Measurements from ENCODE around the gene ATP2B1.
"Not testable (repeated sequence)": the region's sequence is repeated elsewhere in the genome, so short reads cannot be mapped to it uniquely, and the experiment has no call there.

Gene ATP2B1

DNA sequence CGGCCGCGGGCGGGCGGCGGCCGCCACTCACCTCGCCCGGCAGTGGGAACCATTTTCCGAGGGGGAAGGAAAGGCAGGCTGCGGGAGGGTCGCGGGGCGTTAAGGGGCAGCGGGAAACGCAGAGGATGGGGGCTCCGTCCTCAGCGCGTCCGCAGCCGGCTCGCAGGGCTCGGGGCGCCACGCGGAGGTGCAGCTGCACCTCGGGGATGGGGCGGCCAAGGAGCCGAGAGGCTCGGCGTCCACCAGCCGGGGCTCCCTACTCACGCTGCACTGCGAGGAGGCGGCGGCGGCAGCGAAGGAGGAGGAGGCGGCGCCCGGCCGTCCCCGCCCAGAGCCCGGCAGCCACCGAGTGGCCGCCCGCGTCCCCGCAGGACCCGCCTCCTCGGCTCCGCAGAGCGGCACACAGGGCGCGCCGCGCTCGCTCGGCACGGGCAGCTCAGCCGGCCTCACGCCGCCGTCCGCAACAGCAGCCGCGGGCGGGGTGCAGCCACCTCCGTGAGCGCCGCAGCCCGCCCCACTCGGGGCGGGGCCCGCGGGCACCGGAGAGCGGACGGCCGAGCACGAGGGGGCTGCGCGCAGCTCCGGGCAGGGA is at the start of gene ATP2B1:
TSS of gene ATP2B1 (minus strand) at position 274 of the 592 bp plus-strand sequence. CDS start 52,952 bp downstream, outside the sequence.
- in situ Hi-C loops (cut with MboI; ENCODE audit: low sequenced_read_pairs), result no loop called here

DNA sequence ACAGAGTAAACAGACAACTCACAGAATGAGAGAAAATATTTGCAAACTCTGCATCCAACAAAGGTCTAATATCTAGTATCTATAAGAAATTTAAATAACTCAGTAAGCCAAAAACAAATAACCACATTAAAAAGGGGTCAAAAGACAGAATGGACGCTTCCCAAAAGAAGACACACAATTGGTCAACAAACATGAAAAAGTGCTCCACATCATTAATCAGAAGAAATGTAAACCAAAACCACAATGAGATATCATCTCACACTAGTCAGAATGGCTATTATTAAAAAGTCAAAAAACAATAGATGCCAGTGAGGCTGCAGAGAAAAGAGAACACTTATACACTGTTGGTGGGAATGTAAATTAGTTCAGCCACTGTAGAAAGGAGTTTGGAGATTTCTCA is 49.3 kb upstream of the ATP2B1 start:
- in situ Hi-C loops (cut with MboI; ENCODE audit: low sequenced_read_pairs), result not testable (repeated sequence)

DNA sequence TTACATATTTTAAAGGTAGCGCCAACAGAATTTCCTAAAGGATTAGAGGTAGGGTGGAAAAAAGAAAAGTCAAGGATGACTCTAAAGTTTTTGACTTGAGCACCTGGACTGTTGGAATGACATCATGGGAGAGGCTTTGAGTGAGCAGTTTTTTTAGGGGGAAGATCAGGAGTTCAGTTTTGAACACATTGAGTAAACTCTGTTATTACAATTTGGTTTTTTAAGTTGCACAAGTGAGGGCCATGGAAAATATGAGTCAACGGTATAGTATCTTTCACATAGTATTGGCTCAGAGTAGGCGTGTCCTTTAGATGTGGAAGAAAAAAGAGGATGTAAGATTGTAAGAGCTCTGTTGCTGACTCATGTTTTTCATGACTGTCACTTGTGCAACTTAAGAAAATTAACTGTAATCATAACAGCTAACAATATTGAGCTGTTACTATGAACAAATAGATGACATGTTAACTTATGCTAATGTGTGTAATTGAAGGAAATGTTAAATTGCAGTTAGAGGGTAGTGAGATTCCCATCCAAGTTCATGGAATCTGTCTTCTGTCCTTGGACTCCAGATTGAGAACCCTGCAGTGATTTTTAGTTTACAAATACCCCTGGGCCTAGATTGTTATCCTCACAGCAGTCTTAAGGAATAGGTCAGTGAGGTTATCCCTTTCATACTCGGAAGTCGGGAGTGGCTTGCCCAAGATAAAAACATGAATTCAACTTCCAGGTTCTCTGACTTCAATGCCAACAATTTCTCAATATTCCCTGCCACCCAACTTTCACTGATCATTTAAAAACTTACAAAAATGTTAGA is 48.2 kb upstream of the ATP2B1 start:
- in situ Hi-C loops (cut with MboI; ENCODE audit: low sequenced_read_pairs), result no loop called here

DNA sequence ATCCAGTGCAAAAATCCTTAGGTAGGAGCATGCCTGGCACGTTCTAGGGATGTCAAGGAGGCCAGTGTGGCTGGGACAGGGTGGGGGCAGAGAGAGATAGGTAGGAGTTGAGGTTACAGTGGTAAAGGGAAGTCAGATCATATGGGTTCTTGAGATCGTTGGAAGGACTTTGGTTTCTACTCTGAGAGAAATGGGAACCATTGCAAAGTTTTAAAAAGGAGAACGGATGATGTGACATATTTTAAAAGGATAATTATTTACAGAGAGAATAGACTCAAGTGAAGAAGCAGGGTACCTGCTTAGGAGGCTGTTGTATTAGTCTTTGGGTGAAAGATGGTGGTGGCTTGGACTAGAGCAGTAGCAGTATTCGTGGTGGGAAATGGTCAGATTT is 47.6 kb upstream of the ATP2B1 start:
- in situ Hi-C loops (cut with MboI; ENCODE audit: low sequenced_read_pairs), result no loop called here

DNA sequence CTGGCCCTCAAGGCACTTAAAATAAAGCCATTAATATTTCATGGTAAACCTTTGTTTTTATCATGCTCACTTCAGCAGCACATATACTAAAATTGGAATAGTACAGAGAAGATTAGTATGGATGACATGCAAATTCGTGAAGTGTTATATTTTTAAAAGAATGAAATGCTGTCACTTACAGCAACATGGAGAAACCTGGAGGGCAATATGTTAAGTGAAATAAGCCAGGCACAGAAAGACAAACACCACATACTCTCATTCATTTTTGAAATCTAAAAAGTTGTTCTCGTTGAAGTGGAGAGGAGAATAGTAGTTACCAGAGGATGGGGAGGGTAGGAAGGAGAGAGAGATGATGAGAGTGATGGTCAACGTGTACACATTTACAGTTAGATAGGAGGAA is 45.4 kb upstream of the ATP2B1 start:
- in situ Hi-C loops (cut with MboI; ENCODE audit: low sequenced_read_pairs), result no loop called here

DNA sequence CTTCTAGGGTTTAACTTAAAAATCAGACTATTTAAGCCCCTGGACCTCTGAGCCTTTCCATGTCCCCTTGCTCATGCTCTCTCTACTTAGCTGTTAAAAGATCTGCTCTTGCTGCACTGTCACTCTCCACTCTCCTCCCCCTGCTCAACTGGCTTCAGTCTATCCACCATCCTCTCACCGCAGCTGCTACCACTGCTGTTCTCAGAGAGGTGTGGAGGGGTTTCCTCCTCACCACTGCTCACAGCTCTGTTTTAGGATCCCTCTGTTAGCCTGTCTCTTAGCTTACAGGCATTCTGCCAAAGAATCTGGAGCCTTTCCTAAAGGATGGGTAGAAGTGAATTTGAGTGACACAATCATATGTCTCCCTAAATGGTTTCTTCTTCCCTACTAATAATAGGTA is 43.7 kb upstream of the ATP2B1 start:
- in situ Hi-C loops (cut with MboI; ENCODE audit: low sequenced_read_pairs), result no loop called here

DNA sequence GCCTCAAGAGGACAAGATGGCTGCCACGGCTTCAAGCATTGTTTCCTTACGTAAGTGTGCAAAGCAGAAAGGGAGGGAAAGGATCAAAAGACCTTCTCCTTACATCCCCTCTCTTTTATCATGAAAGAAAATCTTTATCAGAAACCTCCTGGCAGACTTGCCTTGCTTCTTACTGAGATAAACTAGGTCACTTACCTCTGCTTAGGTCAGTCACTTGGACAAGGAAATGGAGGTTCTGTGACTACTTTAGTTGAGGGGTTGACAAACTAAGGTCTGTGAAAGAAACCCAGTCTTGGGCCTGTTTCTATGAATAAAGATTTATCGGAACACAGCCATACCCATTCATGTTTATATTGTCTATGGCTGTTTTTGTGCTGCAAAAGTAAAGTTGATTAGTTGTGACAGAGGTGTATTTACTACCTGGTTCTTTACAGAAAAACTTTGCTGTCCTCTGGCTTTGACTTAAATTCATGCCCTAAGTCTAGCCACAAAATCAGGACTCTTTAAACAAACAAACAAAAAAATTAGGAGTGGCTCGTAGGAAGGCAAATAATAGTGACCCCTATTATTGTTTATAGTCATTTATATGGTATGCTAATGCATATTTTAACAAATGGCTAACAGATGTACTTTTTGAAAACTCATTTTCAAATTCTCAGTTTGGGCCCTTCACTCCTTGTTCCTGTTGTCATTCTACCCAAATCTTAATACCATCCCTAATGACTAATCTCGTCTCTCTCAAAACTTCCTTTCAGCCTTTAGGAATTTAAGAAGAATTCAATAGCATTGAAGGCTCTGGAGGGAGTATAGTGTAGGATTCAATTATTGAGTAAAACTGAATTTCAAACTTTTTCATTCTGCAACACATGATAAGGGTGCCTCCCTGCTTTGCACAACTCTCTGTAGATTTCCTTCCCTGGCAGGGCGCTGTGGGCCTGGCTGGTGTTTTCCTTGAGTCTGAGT is 42.0 kb upstream of the ATP2B1 start:
- in situ Hi-C loops (cut with MboI; ENCODE audit: low sequenced_read_pairs), result no loop called here

DNA sequence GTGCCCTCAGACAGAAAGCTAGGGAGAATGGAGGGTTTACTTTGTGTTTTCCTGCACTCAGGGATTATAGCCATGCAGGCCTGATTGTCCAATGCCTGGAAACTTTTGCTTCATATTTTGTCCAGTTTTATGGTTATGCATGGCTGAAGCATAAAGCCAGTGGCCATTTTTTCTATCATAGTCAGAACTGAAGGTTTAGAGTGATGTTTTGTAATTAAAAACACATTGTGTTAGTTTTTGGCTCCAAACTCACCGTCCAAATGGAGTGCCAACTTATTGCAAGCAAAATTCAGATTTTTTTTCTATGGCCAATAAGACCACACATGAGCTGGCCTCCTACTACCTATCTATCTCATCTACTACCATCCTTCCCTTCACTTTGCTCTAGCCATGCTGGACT is 40.2 kb upstream of the ATP2B1 start:
- in situ Hi-C loops (cut with MboI; ENCODE audit: low sequenced_read_pairs), result no loop called here

DNA sequence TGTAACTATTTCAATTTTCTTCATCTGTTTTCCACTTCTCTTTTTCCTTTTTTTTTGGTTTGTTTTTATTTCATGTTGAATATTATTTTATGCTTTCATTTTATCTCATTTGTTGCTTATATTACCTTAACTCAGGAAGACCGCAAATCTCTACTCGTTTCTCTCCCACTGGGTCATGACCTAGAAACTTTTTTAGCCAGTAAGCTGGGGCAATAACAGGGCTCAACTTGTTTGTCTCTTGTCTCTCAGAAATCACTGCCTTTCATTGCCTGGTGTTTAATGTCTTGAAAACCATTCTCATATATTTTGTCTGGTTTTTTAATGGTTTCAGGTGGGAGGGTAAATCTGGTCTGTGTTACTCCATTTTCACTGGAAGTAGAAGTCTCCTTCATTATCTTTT is 36.6 kb upstream of the ATP2B1 start:
- in situ Hi-C loops (cut with MboI; ENCODE audit: low sequenced_read_pairs), result no loop called here

DNA sequence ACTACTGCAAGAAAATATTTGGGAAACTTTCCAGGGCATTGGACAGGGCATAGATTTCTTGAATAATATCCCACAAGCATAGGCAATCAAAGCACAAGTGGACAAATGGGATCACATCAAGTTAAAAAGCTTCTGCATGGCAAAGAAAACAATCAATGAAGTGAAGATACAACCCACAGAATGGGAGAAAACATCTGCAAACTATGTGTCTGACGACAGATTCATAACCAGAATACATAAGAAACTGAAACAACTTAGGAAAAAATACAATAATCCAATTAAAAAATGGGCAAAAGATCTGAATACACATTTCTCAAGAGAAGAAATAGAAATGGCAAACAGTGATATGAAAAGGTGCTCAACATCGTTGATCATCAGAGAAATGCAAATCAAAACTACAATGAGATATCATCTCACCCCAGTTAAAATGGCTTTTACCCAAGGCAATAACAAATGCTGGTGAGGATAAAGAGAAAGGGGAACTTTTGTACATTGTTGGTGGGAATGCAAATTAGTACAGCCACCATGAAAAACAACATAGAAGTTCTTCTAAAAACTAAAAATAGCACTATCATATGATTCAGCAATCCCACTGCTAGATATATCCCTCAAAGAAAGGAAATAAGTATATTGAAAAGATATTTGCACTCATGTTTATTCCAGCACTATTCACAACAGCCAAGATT is 33.8 kb upstream of the ATP2B1 start:
- in situ Hi-C loops (cut with MboI; ENCODE audit: low sequenced_read_pairs), result no loop called here

DNA sequence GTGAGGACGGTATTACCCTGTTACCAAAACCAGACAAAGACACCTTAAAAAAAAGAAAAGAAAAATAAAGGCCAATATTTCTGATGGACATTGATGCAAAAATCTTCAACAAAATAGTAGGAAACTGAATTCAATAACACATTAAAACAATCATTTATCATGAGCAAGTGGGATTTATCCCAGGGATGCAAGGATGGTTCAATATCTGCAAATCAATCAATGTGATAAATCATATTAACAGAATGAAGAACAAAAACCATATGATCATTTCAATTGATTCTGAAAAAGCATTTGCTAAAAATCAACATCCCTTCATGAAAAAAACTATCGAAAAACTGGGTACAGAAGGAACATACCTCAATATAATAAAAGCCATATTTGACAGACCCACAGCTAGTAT is 32.3 kb upstream of the ATP2B1 start:
- in situ Hi-C loops (cut with MboI; ENCODE audit: low sequenced_read_pairs), result no loop called here

DNA sequence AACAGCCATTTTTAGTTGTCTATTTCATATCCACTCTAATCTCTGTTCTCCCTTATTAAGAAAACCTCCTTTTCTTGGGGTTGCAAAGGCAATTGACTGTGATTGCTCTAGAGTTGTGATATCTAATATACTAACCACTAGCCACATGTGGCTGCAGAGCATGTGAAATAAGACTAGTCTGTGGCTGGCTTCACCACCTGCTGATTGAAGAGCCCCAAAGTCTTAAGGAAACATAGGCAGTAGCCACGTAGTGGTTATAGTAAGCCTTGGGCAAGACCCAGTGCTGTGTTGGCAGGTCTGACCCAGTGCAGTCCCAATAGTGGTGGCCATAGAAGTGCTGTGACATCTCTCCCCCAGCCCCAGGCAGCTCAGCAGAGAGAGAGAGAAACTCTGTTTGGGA is 28.4 kb upstream of the ATP2B1 start:
- in situ Hi-C loops (cut with MboI; ENCODE audit: low sequenced_read_pairs), result no loop called here

DNA sequence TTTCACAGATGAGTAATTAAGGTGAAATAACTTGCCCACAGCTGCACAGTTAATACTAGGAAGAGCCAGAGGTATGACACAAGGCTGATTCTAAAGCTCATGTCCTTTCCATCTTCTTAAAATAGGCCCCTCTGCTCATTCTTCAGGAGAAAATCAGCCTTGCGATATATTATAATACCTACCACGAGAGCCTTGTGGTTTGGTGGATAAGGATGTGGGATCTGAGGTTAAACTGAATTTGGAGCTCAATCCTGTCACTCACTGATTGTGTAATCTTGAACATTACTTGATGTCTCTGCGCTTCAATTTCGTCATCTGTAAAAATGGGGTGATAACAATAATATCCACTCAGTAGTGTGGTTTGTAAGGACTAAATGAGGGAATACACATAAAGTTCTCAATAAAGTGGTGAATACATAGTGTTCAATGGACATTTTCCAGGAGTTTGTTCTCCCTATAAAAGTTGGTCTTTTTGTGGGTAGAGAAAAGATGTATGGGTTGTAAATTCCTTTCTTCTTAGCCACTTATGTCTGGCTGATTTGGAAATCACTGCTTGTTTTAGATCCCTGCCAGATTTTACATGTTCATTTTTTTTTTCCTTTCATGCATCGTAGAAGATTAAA is 25.1 kb upstream of the ATP2B1 start:
- in situ Hi-C loops (cut with MboI; ENCODE audit: low sequenced_read_pairs), result no loop called here

DNA sequence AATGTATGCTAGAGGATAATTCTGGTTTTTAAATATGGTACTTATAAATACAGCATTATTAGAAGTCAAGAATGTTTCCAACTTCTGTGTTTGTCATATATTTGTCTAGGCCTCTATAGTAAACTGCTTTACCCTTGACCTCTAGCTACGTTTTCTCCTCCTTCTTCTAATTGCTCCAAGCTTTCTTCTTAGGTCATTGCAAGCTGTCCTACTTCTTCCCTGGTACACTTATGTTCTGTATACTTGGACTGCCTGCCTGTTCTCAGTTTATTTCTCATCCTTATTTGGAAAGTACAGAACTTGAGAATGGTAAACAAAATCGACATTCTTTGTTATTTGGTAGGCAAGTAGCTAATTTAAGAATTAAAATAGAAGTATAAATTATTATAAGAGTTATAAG is 23.9 kb upstream of the ATP2B1 start:
- in situ Hi-C loops (cut with MboI; ENCODE audit: low sequenced_read_pairs), result no loop called here

DNA sequence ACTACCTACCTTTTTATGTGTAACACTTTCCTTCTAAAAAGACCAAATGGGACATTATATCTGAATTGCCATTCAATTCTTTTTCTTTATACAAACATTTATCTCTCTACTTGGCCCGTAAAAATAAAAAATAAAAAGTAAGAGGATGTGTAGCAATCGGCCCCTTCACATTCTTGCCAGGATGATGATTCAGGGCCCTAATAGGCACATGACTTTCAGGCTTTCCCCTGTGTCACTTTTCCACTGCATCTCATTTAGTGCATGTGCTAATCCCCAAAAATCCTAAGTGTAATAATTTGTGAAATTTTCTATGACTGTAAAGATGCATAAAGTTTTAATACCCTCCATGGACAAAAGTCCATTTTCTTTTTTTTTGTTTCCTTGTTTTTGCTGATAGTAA is 23.0 kb upstream of the ATP2B1 start:
- in situ Hi-C loops (cut with MboI; ENCODE audit: low sequenced_read_pairs), result no loop called here

DNA sequence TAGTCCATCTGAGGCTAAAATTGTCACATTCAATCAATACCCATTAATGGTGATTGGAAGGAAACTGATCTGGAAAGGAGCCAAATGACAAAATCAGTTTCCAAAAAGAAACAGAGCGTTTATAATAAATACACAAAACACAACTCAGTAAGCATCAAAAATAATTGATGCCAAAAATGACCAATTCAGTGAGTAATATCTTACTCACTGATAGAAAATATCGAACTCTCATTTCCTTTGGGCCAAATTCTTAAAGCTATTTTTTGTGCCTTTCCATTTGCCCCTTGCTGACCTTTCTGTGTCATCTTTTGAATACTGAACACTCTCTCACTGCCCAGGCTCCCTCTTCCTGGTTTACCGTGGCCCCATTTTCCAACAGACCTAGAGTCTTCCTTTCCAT is 22.5 kb upstream of the ATP2B1 start:
- in situ Hi-C loops (cut with MboI; ENCODE audit: low sequenced_read_pairs), result no loop called here

DNA sequence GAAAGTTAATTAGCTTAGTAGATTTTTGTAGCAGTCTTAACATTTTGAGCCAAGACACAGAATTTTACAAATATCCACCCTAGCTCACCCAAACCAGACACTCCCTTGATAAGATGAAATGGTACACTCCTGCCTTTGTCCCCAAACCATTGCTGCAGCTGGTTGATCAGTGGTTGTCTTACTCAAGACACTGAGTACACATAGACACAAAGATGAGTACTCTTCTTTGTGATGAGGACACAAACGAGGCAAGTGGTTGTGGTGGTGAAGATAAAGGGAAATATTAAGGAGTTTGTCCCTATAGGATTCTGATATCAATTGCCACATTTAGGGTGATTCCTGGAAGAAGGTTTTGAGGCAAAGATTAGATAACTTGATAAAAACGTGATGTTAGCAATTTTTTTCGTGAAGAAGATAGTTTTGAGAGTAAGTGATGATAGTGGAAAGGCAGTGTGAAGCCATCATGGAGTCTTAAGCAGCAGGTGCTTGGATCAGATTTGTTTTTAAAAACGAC is 21.4 kb upstream of the ATP2B1 start:
- in situ Hi-C loops (cut with MboI; ENCODE audit: low sequenced_read_pairs), result no loop called here

DNA sequence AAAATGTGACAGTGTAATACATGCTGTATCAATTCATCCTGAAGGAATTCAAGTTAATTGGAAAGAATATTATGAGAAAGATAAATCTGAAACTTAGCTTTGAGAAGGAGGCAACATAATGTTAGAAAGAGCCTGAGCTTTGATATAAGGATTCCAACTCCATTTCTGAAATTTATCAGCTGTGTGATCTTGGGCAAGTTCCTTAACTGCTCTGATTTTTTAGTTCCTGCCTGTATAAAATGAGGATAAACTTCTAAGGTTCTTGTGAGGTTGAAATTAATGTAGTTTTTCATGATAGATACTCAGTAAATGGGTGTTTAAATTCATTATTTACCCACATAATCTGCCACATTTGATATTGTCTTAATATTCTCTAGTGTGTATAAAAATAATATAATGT is 14.6 kb upstream of the ATP2B1 start:
- in situ Hi-C loops (cut with MboI; ENCODE audit: low sequenced_read_pairs), result no loop called here

DNA sequence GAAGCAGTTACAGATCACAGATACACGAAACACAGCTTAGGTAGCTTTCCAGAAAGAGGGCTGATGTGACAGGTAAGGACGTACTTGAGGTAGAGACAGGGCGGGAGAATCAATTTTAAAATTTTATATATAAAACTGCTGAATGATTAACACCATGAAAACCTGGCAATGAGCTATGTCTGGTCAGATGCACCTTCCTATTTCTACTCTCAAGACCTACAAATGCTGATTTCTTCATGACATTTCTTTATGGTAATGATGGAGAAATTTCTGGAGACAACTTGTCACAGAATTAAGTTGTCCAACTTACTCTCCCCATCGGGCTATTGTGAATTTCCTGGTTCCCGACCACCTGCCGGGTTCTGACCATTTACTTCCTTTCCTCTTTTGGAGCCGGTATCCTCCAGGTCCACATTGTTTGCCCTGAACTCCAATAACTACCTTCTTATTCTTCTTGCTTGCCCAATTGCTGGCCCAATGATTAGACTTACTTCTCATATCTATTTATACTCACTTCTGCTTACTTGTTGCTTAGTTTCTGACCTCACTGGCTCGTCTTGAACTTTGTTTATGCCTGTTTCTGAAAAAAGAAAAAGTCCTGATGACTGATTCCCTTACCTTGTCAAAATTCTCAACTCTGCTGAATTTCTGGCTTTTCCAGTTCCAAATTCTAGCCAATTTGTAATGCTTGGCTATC is 12.8 kb upstream of the ATP2B1 start:
- in situ Hi-C loops (cut with MboI; ENCODE audit: low sequenced_read_pairs), result no loop called here

Measured in hTERT RPE-1 (cell line).